ENCODE data around the gene EPOP. TPM values are rescaled to one million over a fixed set of nuclear protein-coding genes. Genes with fewer than 3 reads are reported as not detected.

EPOP gene
- total and polyA plus RNA-seq, 2 of the 13 experiments (the other 11 are each of a cell fraction or from before 2014, with no cell fraction given), result 14.7 to 37.8 TPM

GRCh38 chr17:38676706-38677504, 2.1 kb upstream of the EPOP start (continued):
- no peak for TF ChIP-seq GPN1 (CRISPR knock-in tag; IDR thresholded peaks at IDR 0.05; ENCODE audit: borderline replicate concordance)
- no peak for TF ChIP-seq ZNF777 (CRISPR knock-in tag; IDR thresholded peaks at IDR 0.05)
- TF ChIP-seq ZNF747 (CRISPR knock-in tag; IDR thresholded peaks at IDR 0.05; ENCODE audit: borderline replicate concordance), result no peak
- TF ChIP-seq ZSCAN9 (CRISPR knock-in tag; IDR thresholded peaks at IDR 0.05; ENCODE audit: borderline replicate concordance), result peak; percentile 87; the same call in 1 of the 2 replicates
- TF ChIP-seq YY1 (IDR thresholded peaks at IDR 0.05; ENCODE audit: insufficient read depth, insufficient replicate concordance, low read depth, low read length), result peak; percentile 42
- TF ChIP-seq DMAP1 (CRISPR knock-in tag; IDR thresholded peaks at IDR 0.05), result peak; percentile 78
- no peak for TF ChIP-seq ZMAT5 (CRISPR knock-in tag; IDR thresholded peaks at IDR 0.05; ENCODE audit: borderline replicate concordance, low read depth)
- no peak for TF ChIP-seq CREB1 (IDR thresholded peaks at IDR 0.05)
- TF ChIP-seq CREB1 (CRISPR knock-in tag; IDR thresholded peaks at IDR 0.05), result peak; percentile 54; the same call in 1 of the 2 replicates
- TF ChIP-seq HNF1A (IDR thresholded peaks at IDR 0.05; ENCODE audit: low read depth), result no peak
- TF ChIP-seq HNF1A (CRISPR knock-in tag; IDR thresholded peaks at IDR 0.05; ENCODE audit: borderline replicate concordance), result no peak
- 0 out of 2 replicates have a peak, but pooled peaks have one; percentile 47 for TF ChIP-seq ZBTB34 (CRISPR knock-in tag; IDR thresholded peaks at IDR 0.05)
